IMR-90 (cell line): ENCODE data around the gene EPC1. TPM values are rescaled to one million over a fixed set of nuclear protein-coding genes. Genes with fewer than 3 reads are reported as not detected.

Experiments
- ATAC-seq: fragments of 200-7000 bp; cut with Tn5 transposase; 2 replicates; pipeline ENCODE4 v1.9.1; 2020; ENCODE audit warnings: low read depth, mild to moderate bottlenecking, moderate library complexity
- Bru-seq: library from RNA; stranded (reverse); fragments of 400-500 nt; gene quantifications from one replicate; lab custom pipeline; 2021; lab: Mats Ljungman, UMichigan
- BruChase-seq, 2 experiments: library from RNA; stranded (reverse); fragments of 400-500 nt; gene quantifications; one replicate each; lab custom pipeline; 2021; lab: Mats Ljungman, UMichigan
- BruUV-seq: library from RNA; stranded (reverse); fragments of 400-500 nt; replicated peaks from 2 replicates; lab custom pipeline; 2021; lab: Mats Ljungman, UMichigan
- CTCF ChIA-PET: fragments of 300-600 bp; formaldehyde crosslinking; extraction: SDS; loops from one replicate; lab custom pipeline; 2021; ENCODE audit warnings: antibody characterized with exemption; lab: Yijun Ruan, JAX
- POLR2A ChIA-PET: fragments of 300-600 bp; sonication (Branson Sonifier 250); formaldehyde crosslinking; loops from one replicate; lab custom pipeline; 2022; ENCODE audit warnings: antibody characterized with exemption; ENCODE audit not compliant: unreplicated experiment; lab: Charles Lee
- DNase-seq: peaks from one replicate; pipeline ENCODE4 v3.0.0; 2013
- H2AFZ ChIP-seq: replicated peaks from 2 replicates; pipeline ENCODE3; 2013; ENCODE audit warnings: low read length, mild to moderate bottlenecking; ENCODE audit not compliant: poor library complexity
- H2AK5ac ChIP-seq: 2 replicates; pipeline ENCODE4 v1.6.1; 2013; ENCODE audit warnings: low read depth, low read length, inconsistent platforms
- H2AK9ac ChIP-seq: replicated peaks from 2 replicates; pipeline ENCODE3; 2013; ENCODE audit warnings: mild to moderate bottlenecking, low read depth, low read length, moderate library complexity; ENCODE audit not compliant: poor library complexity
- H2BK120ac ChIP-seq: 2 replicates; pipeline ENCODE4 v1.6.1; 2013; ENCODE audit warnings: low read depth, low read length, inconsistent platforms
- H2BK15ac ChIP-seq: 3 replicates; pipeline ENCODE4 v1.6.1; 2013; ENCODE audit warnings: low read depth, low read length, inconsistent platforms
- H2BK20ac ChIP-seq: 2 replicates; pipeline ENCODE4 v1.6.1; 2013; ENCODE audit warnings: low read depth, mild to moderate bottlenecking, inconsistent platforms, low read length, moderate library complexity
- H2BK5ac ChIP-seq: 2 replicates; pipeline ENCODE4 v1.6.1; 2013; ENCODE audit warnings: mild to moderate bottlenecking, low read depth, low read length, inconsistent platforms; ENCODE audit not compliant: poor library complexity, severe bottlenecking
- H3K14ac ChIP-seq: replicated peaks from 2 replicates; pipeline ENCODE4 v1.6.1; 2013; ENCODE audit warnings: low read depth, low read length, inconsistent platforms
- H3K18ac ChIP-seq: 2 replicates; pipeline ENCODE4 v1.6.1; 2013; ENCODE audit warnings: low read depth, low read length, control low read depth
- H3K23ac ChIP-seq: 2 replicates; pipeline ENCODE4 v1.6.1; 2013; ENCODE audit warnings: low read depth, low read length, inconsistent platforms
- H3K27ac ChIP-seq: 2 replicates; pipeline ENCODE4 v1.5.1; 2013; ENCODE audit warnings: mild to moderate bottlenecking, control low read depth, low read length; ENCODE audit not compliant: insufficient read depth
- H3K27me3 ChIP-seq: 2 replicates; pipeline ENCODE4 v1.6.1; 2013; ENCODE audit warnings: low read length; ENCODE audit not compliant: control insufficient read depth, insufficient read depth
- H3K36me3 ChIP-seq: 2 replicates; pipeline ENCODE4 v1.6.1; 2013; ENCODE audit warnings: low read length, mixed read lengths; ENCODE audit not compliant: control insufficient read depth, insufficient read depth
- H3K4ac ChIP-seq: 2 replicates; pipeline ENCODE4 v1.6.1; 2013; ENCODE audit warnings: low read depth, low read length, inconsistent platforms
- H3K4me1 ChIP-seq: 2 replicates; pipeline ENCODE4 v1.6.1; 2013; ENCODE audit warnings: low read length, mixed read lengths; ENCODE audit not compliant: control insufficient read depth, insufficient read depth
- H3K4me2 ChIP-seq: 2 replicates; pipeline ENCODE4 v1.6.1; 2013; ENCODE audit warnings: low read depth, mild to moderate bottlenecking, control low read depth, low read length, moderate library complexity
- H3K4me3 ChIP-seq: 2 replicates; pipeline ENCODE4 v1.5.1; 2013; ENCODE audit warnings: low read depth, mild to moderate bottlenecking, control low read depth, low read length, moderate library complexity; ENCODE audit not compliant: insufficient read depth
- H3K56ac ChIP-seq: 2 replicates; pipeline ENCODE4 v1.6.1; 2013; ENCODE audit warnings: low read length, inconsistent platforms; ENCODE audit not compliant: insufficient read depth; ENCODE audit errors: extremely low read depth
- H3K79me1 ChIP-seq, 2 experiments: 2 replicates each; pipeline ENCODE4 v1.6.1; 2013; ENCODE audit warnings: low read length in 2 of 2, inconsistent platforms in 1 of 2, low read depth in 1 of 2
- H3K9ac ChIP-seq: 2 replicates; pipeline ENCODE4 v1.6.1; 2013; ENCODE audit warnings: low read depth, low read length, control low read depth
- H3K9me1 ChIP-seq: 2 replicates; pipeline ENCODE4 v1.6.1; 2013; ENCODE audit warnings: low read length, inconsistent platforms; ENCODE audit not compliant: insufficient read depth
- H3K9me3 ChIP-seq: 2 replicates; pipeline ENCODE4 v1.6.1; 2013; ENCODE audit warnings: low read length; ENCODE audit not compliant: control insufficient read depth, insufficient read depth
- H4K20me1 ChIP-seq: 2 replicates; pipeline ENCODE4 v1.6.1; 2013; ENCODE audit warnings: low read length, inconsistent platforms; ENCODE audit not compliant: insufficient read depth
- H4K5ac ChIP-seq: 2 replicates; pipeline ENCODE4 v1.6.1; 2013; ENCODE audit warnings: mild to moderate bottlenecking, low read depth, low read length, control low read depth
- H4K8ac ChIP-seq, 2 experiments: 2 replicates each; pipeline ENCODE4 v1.6.1; 2013; ENCODE audit warnings: low read depth in 2 of 2, low read length in 2 of 2, control low read depth in 1 of 2, inconsistent platforms in 1 of 2
- H4K91ac ChIP-seq: 2 replicates; pipeline ENCODE4 v1.6.1; 2013; ENCODE audit warnings: low read depth, low read length, inconsistent platforms; ENCODE audit not compliant: insufficient read depth
- BHLHE40 ChIP-seq: fragments of 150-350 bp; IDR thresholded peaks from 2 replicates; pipeline ENCODE4 v1.6.1; 2016; ENCODE audit warnings: mild to moderate bottlenecking, low read depth, low read length
- CEBPB ChIP-seq: IDR thresholded peaks from 2 replicates; pipeline ENCODE4 v1.6.1; 2012; ENCODE audit warnings: low read depth, low read length, improper control_type of control experiment
- MAFK ChIP-seq: IDR thresholded peaks from 2 replicates; pipeline ENCODE4 v1.6.1; 2012; ENCODE audit warnings: low read depth, low read length, improper control_type of control experiment
- MAZ ChIP-seq: IDR thresholded peaks from 2 replicates; pipeline ENCODE4 v1.6.1; 2012; ENCODE audit warnings: low read depth, mild to moderate bottlenecking, low read length, improper control_type of control experiment, moderate library complexity, borderline replicate concordance
- MXI1 ChIP-seq: IDR thresholded peaks from 2 replicates; pipeline ENCODE4 v1.6.1; 2012; ENCODE audit warnings: low read depth, mild to moderate bottlenecking, low read length, moderate library complexity, borderline replicate concordance
- NFE2L2 ChIP-seq: fragments of 150-350 bp; IDR thresholded peaks from 2 replicates; pipeline ENCODE4 v1.6.1; 2016; ENCODE audit warnings: low read depth, mild to moderate bottlenecking, low read length
- POLR2A ChIP-seq: IDR thresholded peaks from 2 replicates; pipeline ENCODE4 v1.6.1; 2012; ENCODE audit warnings: mild to moderate bottlenecking, low read depth, low read length
- RCOR1 ChIP-seq: IDR thresholded peaks from 2 replicates; pipeline ENCODE4 v1.6.1; 2012; ENCODE audit warnings: mild to moderate bottlenecking, low read length, improper control_type of control experiment; ENCODE audit not compliant: insufficient replicate concordance
- RFX5 ChIP-seq: IDR thresholded peaks from 2 replicates; pipeline ENCODE4 v1.8.0; 2012; ENCODE audit warnings: low read depth, mild to moderate bottlenecking, low read length, moderate library complexity
- SMC3 ChIP-seq: fragments of 150-350 bp; IDR thresholded peaks from 2 replicates; pipeline ENCODE4 v1.6.1; 2016; ENCODE audit warnings: low read depth, mild to moderate bottlenecking, antibody characterized with exemption, low read length, moderate library complexity
- USF2 ChIP-seq: fragments of 150-350 bp; IDR thresholded peaks from 2 replicates; pipeline ENCODE4 v1.6.1; 2017; ENCODE audit warnings: mild to moderate bottlenecking, antibody characterized with exemption, low read length, low read depth
- WGBS, 2 experiments: methylation state at CpG; one replicate each; pipeline versions ENCODE4 v1.1.5 to v1.1.7; 2013; ENCODE audit warnings: missing lambda C conversion rate in 2 of 2; ENCODE audit not compliant: insufficient read length in 1 of 2; ENCODE audit errors: extremely low coverage in 2 of 2; 5-methylcytosine and 5-hydroxymethylcytosine counted together
- dilution Hi-C: fragments of 300-500 bp; cut with HindIII; formaldehyde crosslinking; loops from one replicate; pipeline ENCODE4 v1.14.3; 2018; ENCODE audit warnings: low sequenced_read_pairs; ENCODE audit not compliant: unreplicated experiment
- in situ Hi-C: fragments of 300-500 bp; cut with MboI; formaldehyde crosslinking; loops from 3 replicates; pipeline ENCODE4 v1.14.3; 2019; ENCODE audit warnings: low sequenced_read_pairs, inconsistent platforms, mixed read lengths
- intact Hi-C: fragments of 100-400 bp; cut with micrococcal nuclease; formaldehyde crosslinking; loops from 2 replicates; pipeline ENCODE4 v1.10.0; 2022
- long read RNA-seq: library from polyadenylated mRNA; unstranded; transcript quantifications from one replicate; pipeline ENCODE4 v2.0.0, GENCODE V29; 2021; ENCODE audit not compliant: unreplicated experiment
- polyA plus RNA-seq, 3 experiments: library from polyadenylated mRNA; depleted of rRNA; stranded (reverse); fragments of >200 nt; gene quantifications; 2 replicates each; pipeline ENCODE4 v1.2.3, GENCODE V29; 2012; ENCODE audit warnings: low replicate concordance in 1 of 3
- total RNA-seq: library from RNA; depleted of rRNA; stranded (reverse); fragments of >200 nt; gene quantifications from 2 replicates; pipeline ENCODE4 v1.2.3, GENCODE V29; 2012; rRNA removed

The EPC1 gene
- total RNA-seq (19.7 and 21.9 TPM in 2 replicates), polyA plus RNA-seq (2012; rRNA removed) (20.8 and 23.5 TPM in 2 replicates), Bru-seq, nascent RNA (percentile 94 among the genes with signal in this experiment), BruChase-seq, experiment 1, labeled RNA remaining after a 6-hour chase (percentile 83 among the genes with signal in this experiment), BruChase-seq, experiment 2, labeled RNA remaining after a 2-hour chase (percentile 80 among the genes with signal in this experiment)
- polyA plus RNA-seq (2012; cell fraction: cytosol; rRNA removed): 8.8 and 15.4 TPM in 2 replicates
- 32.6 and 102 TPM in 2 replicates for polyA plus RNA-seq (2012; cell fraction: nucleus; rRNA removed; ENCODE audit: low replicate concordance)
- long read RNA-seq, partial matches to known transcripts: 3 of 6 reads
- long read RNA-seq, other reads (novel, unspliced or antisense): 2 of 6 reads

- H3K4me1 ChIP-seq: no peaks in the 10 kb centered on the region; the same call in 1 of the 2 replicates
- peaks cover 36% of the 10 kb centered on the region for H4K20me1 ChIP-seq
- peak within 1 kb of the TSS; percentile 90 for H2BK120ac ChIP-seq
- ChIA-PET CTCF (interaction anchor here (1.0 to 1.8 kb wide), 6 partner anchors 9 to 91 kb away, joined by 3 to 9 read pairs (median 6); no protein-coding TSS in a partner anchor), POLR2A (no interaction called here)
- no peaks in the 10 kb centered on the region for H3K36me3 ChIP-seq
- H2BK5ac ChIP-seq: peak within 1 kb of the TSS; percentile 99
- H3K9me3 ChIP-seq: no peaks in the 10 kb centered on the region
- H3K56ac ChIP-seq: peak within 1 kb of the TSS; percentile 100
- peak within 1 kb of the TSS; percentile 100 for H3K9ac ChIP-seq
- no peaks in the 10 kb centered on the region for H3K27me3 ChIP-seq
- peak within 1 kb of the TSS; percentile 95 for H3K4me2 ChIP-seq
- TF ChIP-seq NFE2L2 (no peak), USF2 (no peak), MAFK (no peak), BHLHE40 (peak; percentile 43), RCOR1 (no peak), SMC3 (no peak), MXI1 (peak; percentile 60; the same call in 1 of the 2 replicates), MAZ (peak; percentile 94), RFX5 (no peak), POLR2A (peak; percentile 97), CEBPB (no peak)
- dilution Hi-C loops (no loop called here), intact Hi-C loops (loop anchor here (1.0 to 10.0 kb wide), 5 partner anchors 74 to 658 kb away; no protein-coding TSS in a partner anchor), in situ Hi-C loops (no loop called here)
- H4K91ac ChIP-seq: peak within 1 kb of the TSS; percentile 100
- H4K5ac ChIP-seq: peak within 1 kb of the TSS; percentile 100
- H3K79me1 ChIP-seq: peaks cover 19 to 35% of the 10 kb centered on the region in 2 experiments; a peak in 3 of 4 replicates
- H3K4me3 ChIP-seq: peak within 1 kb of the TSS; percentile 90
- peak within 1 kb of the TSS; percentile 98 for H3K23ac ChIP-seq
- H3K9me1 ChIP-seq: no peaks in the 10 kb centered on the region
- H4K8ac ChIP-seq: peak within 1 kb of the TSS; percentile 100
- peak within 1 kb of the TSS; percentile 100 for H2AK5ac ChIP-seq
- no TSS peak for BruUV-seq
- peak within 1 kb of the TSS; percentile 98 for H3K14ac ChIP-seq
- H3K4ac ChIP-seq: peak within 1 kb of the TSS; percentile 98
- peak within 1 kb of the TSS; percentile 96; the same call in 2 of the 3 replicates for H2BK15ac ChIP-seq
- ATAC-seq (peak; percentile 81), DNase-seq (peak; percentile 86)
- H2AFZ ChIP-seq: peak within 1 kb of the TSS; percentile 96
- WGBS, 2 experiments: 0% methylated on average over 23 of the region's 97 CpGs; no CpG with 5 or more reads in 1 of the 2 experiments
- H3K27ac ChIP-seq: peak within 1 kb of the TSS; percentile 99
- peak within 1 kb of the TSS; percentile 99 for H3K18ac ChIP-seq
- peak within 1 kb of the TSS; percentile 14; the same call in 1 of the 2 replicates for H2BK20ac ChIP-seq
- H2AK9ac ChIP-seq: peak within 1 kb of the TSS; percentile 99
Measured at GRCh38 chr10:32346551-32347362, at the start of gene EPC1. EPC1 (minus strand) TSS chr10:32347158; CDS start chr10:32346915, 243 bp downstream.
